Naive thymus-derived CD4-positive, alpha-beta T cell (primary cell): ENCODE measurements around the gene ZSCAN20. TPM values are rescaled to one million over a fixed set of nuclear protein-coding genes. Genes with fewer than 3 reads are reported as not detected.
A peak's percentile ranks its signal among the peaks of the same experiment; 100 is the strongest.

Experiments
- ATAC-seq: fragments of 150-1000 bp; cut with Tn5 transposase; 2 replicates; pipeline ENCODE4 v1.10.0; 2021; ENCODE audit warnings: mild to moderate bottlenecking, moderate library complexity
- CTCF ChIA-PET: fragments of 350-600 bp; sonication (Branson Sonifier 250); formaldehyde crosslinking; loops from one replicate; lab custom pipeline; 2021; ENCODE audit warnings: antibody characterized with exemption; lab: Charles Lee
- POLR2A ChIA-PET: fragments of 350-600 bp; sonication (Branson Sonifier 250); formaldehyde crosslinking; loops from one replicate; lab custom pipeline; 2021; ENCODE audit warnings: antibody characterized with exemption, inconsistent platforms; lab: Charles Lee
- DNase-seq, 9 donors: peaks; one replicate each; pipeline versions ENCODE4 v3.0.0 to v3.0.0-alpha.2; 2020 to 2022; ENCODE audit warnings: mixed read lengths in 1 of 9
- H3K27ac ChIP-seq: one replicate; pipeline ENCODE4 v1.7.0; 2013; ENCODE audit warnings: mild to moderate bottlenecking, low read depth, low read length, moderate library complexity
- H3K27me3 ChIP-seq, 2 donors: one replicate each; pipeline ENCODE4 v1.7.0; 2013; ENCODE audit warnings: low read length in 2 of 2, mild to moderate bottlenecking in 2 of 2, moderate library complexity in 2 of 2; ENCODE audit not compliant: control insufficient read depth in 2 of 2, insufficient read depth in 2 of 2
- H3K36me3 ChIP-seq, 3 experiments: 1 replicate in 2 of 3; 2 replicates in 1 of 3; pipeline ENCODE4 v1.7.0; 2013; ENCODE audit warnings: low read length in 3 of 3, mild to moderate bottlenecking in 3 of 3, moderate library complexity in 1 of 3; ENCODE audit not compliant: insufficient read depth in 3 of 3, control insufficient read depth in 2 of 3
- H3K4me1 ChIP-seq, 2 donors: one replicate each; pipeline ENCODE4 v1.7.0; 2013; ENCODE audit warnings: low read length in 2 of 2, mild to moderate bottlenecking in 2 of 2, moderate library complexity in 1 of 2; ENCODE audit not compliant: control insufficient read depth in 2 of 2, insufficient read depth in 2 of 2
- H3K4me3 ChIP-seq: 2 replicates; pipeline ENCODE4 v1.7.0; 2013; ENCODE audit warnings: mild to moderate bottlenecking, low read length
- H3K9me3 ChIP-seq, 3 experiments: 1 replicate in 2 of 3; 2 replicates in 1 of 3; pipeline ENCODE4 v1.7.0; 2013; ENCODE audit warnings: low read length in 3 of 3; ENCODE audit not compliant: control insufficient read depth in 2 of 3
- H3K27ac Mint-ChIP-seq, 9 donors: one replicate each; pipeline ENCODE4 v1.8.0; 2020 to 2022; ENCODE audit warnings: mixed read lengths in 9 of 9, mild to moderate bottlenecking in 8 of 9, moderate library complexity in 5 of 9, inconsistent platforms in 2 of 9
- H3K27me3 Mint-ChIP-seq, 5 donors: one replicate each; pipeline ENCODE4 v1.8.0; 2021 to 2022; ENCODE audit warnings: mixed read lengths in 5 of 5, mild to moderate bottlenecking in 1 of 5
- H3K36me3 Mint-ChIP-seq, 5 donors: one replicate each; pipeline ENCODE4 v1.8.0; 2020 to 2022; ENCODE audit warnings: mixed read lengths in 5 of 5, mild to moderate bottlenecking in 3 of 5, inconsistent platforms in 1 of 5
- H3K4me1 Mint-ChIP-seq, 7 donors: one replicate each; pipeline ENCODE4 v1.8.0; 2020 to 2022; ENCODE audit warnings: mixed read lengths in 7 of 7, mild to moderate bottlenecking in 3 of 7, inconsistent platforms in 1 of 7
- H3K4me3 Mint-ChIP-seq, 10 donors: one replicate each; pipeline ENCODE4 v1.8.0; 2020 to 2022; ENCODE audit warnings: mild to moderate bottlenecking in 10 of 10, mixed read lengths in 10 of 10, moderate library complexity in 6 of 10, inconsistent platforms in 2 of 10
- H3K9me3 Mint-ChIP-seq, 11 donors: one replicate each; pipeline ENCODE4 v1.8.0; 2020 to 2022; ENCODE audit warnings: mixed read lengths in 11 of 11, mild to moderate bottlenecking in 4 of 11, inconsistent platforms in 1 of 11, moderate library complexity in 1 of 11
- intact Hi-C, 2 donors: fragments of 100-400 bp; cut with micrococcal nuclease; formaldehyde crosslinking; loops; one replicate each; pipeline ENCODE4 v1.15.1; 2023
- polyA plus RNA-seq, 2 donors: library from polyadenylated mRNA; unstranded; fragments of 300-500 nt; fragmentation: Illumina TruSeq; gene quantifications; one replicate each; pipeline ENCODE4 v1.2.3, GENCODE V29; 2021
- total RNA-seq, 6 experiments: library from RNA in 5 of 6; stranded (reverse) in 5 of 6; gene quantifications; 1 replicate in 5 of 6; 2 replicates in 1 of 6; pipeline ENCODE4 v1.2.3 and lab custom pipeline; 2021 to 2026

ZSCAN20 gene
- total and polyA plus RNA-seq, 7 experiments from 2014 or later: 0.77 to 3.0 (median 1.6) TPM

GRCh38 chr1:33465316-33465715 lies 7.1 kb upstream of the ZSCAN20 start:
- peaks cover under 1 to 6% (median 3%) of the 10 kb centered on the region in 7 donors for H3K4me1 Mint-ChIP-seq
- no peaks in the 10 kb centered on the region for H3K36me3 ChIP-seq
- no peaks in the 10 kb centered on the region for H3K9me3 Mint-ChIP-seq
- H3K27me3 Mint-ChIP-seq: peaks cover 0 to 11% (median 0%) of the 10 kb centered on the region in 5 donors
- CTCF ChIA-PET: no interaction called here
- intact Hi-C loops: no loop called here
- no peaks in the 10 kb centered on the region for H3K9me3 ChIP-seq
- DNase-seq: no peak
- H3K27ac Mint-ChIP-seq: no peak overlapping the region
- H3K4me3 ChIP-seq: no peak overlapping the region
- no peaks in the 10 kb centered on the region for H3K36me3 Mint-ChIP-seq
- H3K4me1 ChIP-seq: no peaks in the 10 kb centered on the region
- POLR2A ChIA-PET: no interaction called here
- no peak overlapping the region for H3K27ac ChIP-seq
- ATAC-seq: no peak
- no peak overlapping the region for H3K4me3 Mint-ChIP-seq
- H3K27me3 ChIP-seq: no peaks in the 10 kb centered on the region

DNA sequence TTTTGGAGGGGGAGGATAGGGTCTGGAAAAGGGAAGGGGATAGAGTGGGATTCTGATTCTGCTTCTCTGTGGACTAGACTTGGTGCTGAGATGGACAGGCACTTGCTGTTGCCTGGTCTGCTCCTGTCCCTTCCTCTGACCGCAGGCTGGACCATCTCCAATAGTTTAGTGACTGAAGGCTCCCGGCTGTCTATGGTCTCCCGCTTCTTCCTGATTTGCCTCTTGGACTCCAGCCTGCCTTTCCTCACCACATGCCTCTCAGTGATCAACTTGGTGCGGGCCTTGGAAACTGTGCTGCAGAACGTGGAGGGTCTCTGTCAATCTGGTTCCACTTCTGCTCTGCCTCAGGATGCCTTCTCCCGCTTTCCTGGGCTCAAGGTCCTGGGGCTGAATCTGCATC lies 6.3 kb upstream of the ZSCAN20 start:
- Mint-ChIP-seq H3K27me3 (peaks cover 0 to 9% (median 0%) of the 10 kb centered on the region in 5 donors), H3K36me3 (no peaks in the 10 kb centered on the region), H3K4me3 (no peak overlapping the region), H3K4me1 (peaks cover 6 to 13% (median 8%) of the 10 kb centered on the region in 7 donors), H3K27ac (no peak overlapping the region), H3K9me3 (no peaks in the 10 kb centered on the region)
- no peaks in the 10 kb centered on the region for H3K36me3 ChIP-seq
- ATAC-seq (no peak), DNase-seq (no peak)
- POLR2A ChIA-PET: no interaction called here
- no peaks in the 10 kb centered on the region for H3K9me3 ChIP-seq
- H3K27ac ChIP-seq: no peak overlapping the region
- H3K4me3 ChIP-seq: no peak overlapping the region
- H3K4me1 ChIP-seq: peaks cover 4 to 6% of the 10 kb centered on the region in 2 donors
- H3K27me3 ChIP-seq: no peaks in the 10 kb centered on the region
- CTCF ChIA-PET: no interaction called here
- intact Hi-C loops: no loop called here

- ChIA-PET CTCF (no interaction called here), POLR2A (no interaction called here)
- peaks cover 11 to 14% of the 10 kb centered on the region in 2 donors for H3K4me1 ChIP-seq
- no peak overlapping the region for H3K4me3 Mint-ChIP-seq
- intact Hi-C loops: no loop called here
- ATAC-seq (no peak), DNase-seq (no peak)
- H3K4me3 ChIP-seq: no peak overlapping the region
- no peaks in the 10 kb centered on the region for H3K9me3 Mint-ChIP-seq
- H3K27me3 Mint-ChIP-seq: peaks cover 0 to 5% (median 0%) of the 10 kb centered on the region in 5 donors
- H3K27ac ChIP-seq: no peak overlapping the region
- no peak overlapping the region for H3K27ac Mint-ChIP-seq
- H3K27me3 ChIP-seq: no peaks in the 10 kb centered on the region
- H3K36me3 Mint-ChIP-seq: no peaks in the 10 kb centered on the region
- no peaks in the 10 kb centered on the region for H3K36me3 ChIP-seq
- H3K9me3 ChIP-seq: no peaks in the 10 kb centered on the region
- H3K4me1 Mint-ChIP-seq: peaks cover 16 to 30% (median 25%) of the 10 kb centered on the region in 7 donors
Observed at GRCh38 chr1:33468011-33468410, 4.4 kb upstream of the ZSCAN20 start.

GRCh38 chr1:33468531-33468930 lies 3.9 kb upstream of the ZSCAN20 start:
- H3K4me3 Mint-ChIP-seq: no peak overlapping the region
- intact Hi-C loops: no loop called here
- POLR2A ChIA-PET: no interaction called here
- Histone ChIP-seq H3K4me3 (no peak overlapping the region), H3K4me1 (peaks cover 11 to 14% of the 10 kb centered on the region in 2 donors), H3K27me3 (no peaks in the 10 kb centered on the region), H3K36me3 (no peaks in the 10 kb centered on the region), H3K9me3 (no peaks in the 10 kb centered on the region), H3K27ac (no peak overlapping the region)
- peaks cover 0 to 5% (median 0%) of the 10 kb centered on the region in 5 donors for H3K27me3 Mint-ChIP-seq
- peaks cover 20 to 35% (median 30%) of the 10 kb centered on the region in 7 donors for H3K4me1 Mint-ChIP-seq
- no peak for ATAC-seq
- no peaks in the 10 kb centered on the region for H3K36me3 Mint-ChIP-seq
- H3K9me3 Mint-ChIP-seq: no peaks in the 10 kb centered on the region
- no peak for DNase-seq
- no peak overlapping the region for H3K27ac Mint-ChIP-seq
- CTCF ChIA-PET: no interaction called here

GRCh38 chr1:33468967-33469366 lies 3.5 kb upstream of the ZSCAN20 start:
- DNase-seq (no peak), ATAC-seq (no peak)
- CTCF ChIA-PET: interaction anchor here (1.4 kb wide), 1 partner anchor 173 kb away, joined by 3 read pairs; no protein-coding TSS in a partner anchor
- H3K4me1 Mint-ChIP-seq: peaks cover 20 to 39% (median 30%) of the 10 kb centered on the region in 7 donors
- intact Hi-C loops: no loop called here
- Histone ChIP-seq H3K4me1 (peaks cover 11 to 14% of the 10 kb centered on the region in 2 donors), H3K27ac (no peak overlapping the region), H3K9me3 (no peaks in the 10 kb centered on the region), H3K36me3 (no peaks in the 10 kb centered on the region), H3K27me3 (no peaks in the 10 kb centered on the region), H3K4me3 (no peak overlapping the region)
- POLR2A ChIA-PET: no interaction called here
- H3K36me3 Mint-ChIP-seq: no peaks in the 10 kb centered on the region
- peak overlapping the region in 1 of 9 donors; percentile 67 for H3K27ac Mint-ChIP-seq
- no peaks in the 10 kb centered on the region for H3K9me3 Mint-ChIP-seq
- peaks cover 0 to 4% (median 0%) of the 10 kb centered on the region in 5 donors for H3K27me3 Mint-ChIP-seq
- no peak overlapping the region for H3K4me3 Mint-ChIP-seq

DNA sequence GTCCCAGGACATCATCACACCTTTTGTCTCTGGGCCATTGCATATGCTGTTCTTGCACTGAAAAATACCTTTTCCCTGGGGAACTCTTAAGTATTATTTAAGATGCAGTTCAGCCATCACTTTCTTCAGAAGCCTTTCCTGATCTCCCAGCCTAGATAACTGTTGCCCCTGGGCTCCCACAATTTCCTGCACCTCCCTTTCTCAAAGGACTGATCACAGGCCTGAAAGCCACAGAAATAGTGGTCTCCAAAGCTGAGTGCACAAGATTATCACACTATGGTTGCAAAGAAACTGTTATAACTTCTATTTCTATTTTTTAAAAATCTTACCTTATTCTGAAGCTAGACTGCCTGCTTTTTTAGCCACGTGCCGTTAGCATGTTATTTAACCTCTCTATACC lies 2.8 kb upstream of the ZSCAN20 start:
- Histone ChIP-seq H3K4me1 (peaks cover 11 to 14% of the 10 kb centered on the region in 2 donors), H3K4me3 (no peak overlapping the region), H3K27ac (no peak overlapping the region), H3K27me3 (no peaks in the 10 kb centered on the region), H3K36me3 (no peaks in the 10 kb centered on the region), H3K9me3 (no peaks in the 10 kb centered on the region)
- ATAC-seq (no peak), DNase-seq (no peak)
- Mint-ChIP-seq H3K27ac (no peak overlapping the region), H3K4me1 (peaks cover 20 to 39% (median 30%) of the 10 kb centered on the region in 7 donors), H3K27me3 (peaks cover 0 to 2% (median 0%) of the 10 kb centered on the region in 5 donors), H3K36me3 (no peaks in the 10 kb centered on the region), H3K9me3 (no peaks in the 10 kb centered on the region), H3K4me3 (no peak overlapping the region)
- intact Hi-C loops: loop anchor here (1.0 to 5.0 kb wide), 5 partner anchors 102 to 342 kb away; no protein-coding TSS in a partner anchor
- ChIA-PET POLR2A (no interaction called here), CTCF (interaction anchor here (1.1 to 1.4 kb wide), 2 partner anchors 11 to 174 kb away, joined by 3 to 4 read pairs; no protein-coding TSS in a partner anchor)

DNA sequence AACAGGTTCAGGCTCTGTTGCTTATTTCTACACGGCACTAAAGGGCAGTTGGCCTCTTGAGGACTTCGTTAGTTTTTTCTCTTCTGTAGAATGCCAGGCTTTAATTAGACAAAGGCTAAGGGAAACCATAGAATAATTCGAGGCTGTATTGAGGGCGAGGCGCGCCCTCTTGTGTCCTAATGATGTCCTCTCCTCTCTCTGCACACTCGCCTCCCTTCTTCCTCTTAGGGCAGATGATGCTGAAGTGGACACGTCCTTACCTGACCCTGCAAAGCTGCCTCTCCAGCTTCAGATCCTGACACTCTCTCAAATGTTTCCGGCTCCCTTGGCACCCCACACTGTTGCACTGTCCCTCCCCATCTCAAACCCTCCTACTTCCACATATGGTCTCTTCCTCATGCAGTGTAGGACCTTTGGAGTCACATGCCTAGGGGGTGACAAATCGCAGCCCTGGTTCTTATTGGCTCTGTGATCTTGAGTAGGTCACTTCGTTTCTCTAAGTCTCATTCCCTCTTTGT lies 1.9 kb upstream of the ZSCAN20 start:
- Mint-ChIP-seq H3K27ac (peak overlapping the region in 3 of 9 donors; percentile 3 to 56 (median 37)), H3K4me3 (peak overlapping the region in 8 of 10 donors; percentile 1 to 52 (median 30)), H3K36me3 (no peaks in the 10 kb centered on the region), H3K27me3 (no peaks in the 10 kb centered on the region), H3K4me1 (peaks cover 20 to 39% (median 30%) of the 10 kb centered on the region in 7 donors), H3K9me3 (no peaks in the 10 kb centered on the region)
- ChIA-PET POLR2A (no interaction called here), CTCF (interaction anchor here (0.8 to 1.6 kb wide), 6 partner anchors 10 to 175 kb away, joined by 3 to 8 read pairs (median 4); no protein-coding TSS in a partner anchor)
- peak in 8 of 9 donors; percentile 17 to 53 (median 44) for DNase-seq
- Histone ChIP-seq H3K36me3 (no peaks in the 10 kb centered on the region), H3K27me3 (no peaks in the 10 kb centered on the region), H3K4me1 (peaks cover 11 to 14% of the 10 kb centered on the region in 2 donors), H3K4me3 (no peak overlapping the region), H3K27ac (no peak overlapping the region), H3K9me3 (no peaks in the 10 kb centered on the region)
- peak; percentile 65 for ATAC-seq
- intact Hi-C loops: loop anchor here (1.0 to 5.0 kb wide), 5 partner anchors 103 to 343 kb away; no protein-coding TSS in a partner anchor
